ENCODE measurements around the gene PRR5L.

The PRR5L gene

DNA sequence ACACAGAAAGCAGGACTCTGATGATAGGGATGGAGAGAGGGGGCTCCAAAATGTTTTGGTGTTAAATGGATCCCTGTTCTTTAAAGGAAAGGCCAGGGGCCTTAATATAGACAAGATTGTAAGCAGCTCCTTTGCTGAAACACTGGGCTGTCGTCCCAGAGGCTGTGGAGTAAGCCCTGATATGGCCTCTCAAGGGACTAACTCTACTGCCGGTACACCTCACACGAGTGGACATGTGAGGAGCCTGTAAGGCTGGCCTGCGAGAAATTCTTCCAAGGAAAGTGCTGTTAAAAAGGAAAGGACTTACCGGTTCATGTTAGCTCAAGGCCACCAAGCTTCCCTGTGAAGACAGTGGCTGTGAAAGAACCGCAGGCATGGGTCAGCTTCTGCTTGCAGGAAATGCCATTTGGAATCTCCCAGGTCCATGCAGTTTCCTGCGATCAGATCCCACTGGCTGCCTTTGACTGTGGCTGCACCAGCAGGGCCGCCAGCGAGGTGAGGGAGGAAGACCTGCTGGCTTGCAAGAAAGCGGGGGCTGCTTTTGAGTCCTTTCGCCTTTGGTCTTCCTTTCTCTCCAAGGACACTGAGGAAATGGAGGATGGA lies 106.6 kb downstream of the PRR5L start:
- DNase-seq (ENCODE audit: low spot score) = no peak

DNA sequence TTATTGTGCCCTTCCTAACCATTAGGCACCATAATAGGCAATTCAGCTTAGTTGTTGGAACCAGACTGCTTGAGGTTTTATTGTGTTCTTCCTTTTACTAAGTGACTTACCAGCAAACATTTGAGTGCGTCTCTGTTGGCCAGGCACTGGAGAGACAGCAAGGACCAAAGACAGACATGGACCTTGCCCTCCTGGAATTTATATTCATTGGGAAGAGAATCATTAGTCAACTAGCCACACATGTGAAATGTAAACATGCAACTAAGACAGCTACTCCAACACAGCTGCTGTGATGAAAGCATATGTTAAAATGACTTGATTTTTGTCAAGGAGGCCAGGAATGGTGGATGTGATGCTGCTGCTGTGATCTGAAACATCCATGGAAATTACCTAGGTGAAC lies 107.6 kb downstream of the PRR5L start:
- DNase-seq (ENCODE audit: low spot score) = no peak

DNA sequence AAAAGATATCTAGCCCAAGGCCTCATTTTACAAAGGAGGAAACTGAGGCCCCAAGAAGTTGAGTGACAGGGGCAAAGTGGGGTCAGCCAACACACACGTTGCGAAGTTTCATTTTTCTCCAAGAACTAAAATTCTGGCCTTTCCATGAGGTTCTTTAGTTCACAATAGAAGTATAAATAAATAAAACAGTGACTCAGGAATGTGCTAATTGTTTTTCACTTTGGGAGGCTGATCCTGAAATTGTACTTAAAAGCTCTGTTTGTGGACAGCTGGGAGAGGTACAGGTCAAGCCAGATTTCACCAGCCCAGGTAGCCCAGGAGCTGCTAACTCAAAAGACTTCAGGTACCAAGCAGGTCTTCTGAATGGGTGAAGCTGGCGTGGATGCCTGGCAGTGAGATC lies 108.7 kb downstream of the PRR5L start:
- no peak for DNase-seq (ENCODE audit: low spot score)

DNA sequence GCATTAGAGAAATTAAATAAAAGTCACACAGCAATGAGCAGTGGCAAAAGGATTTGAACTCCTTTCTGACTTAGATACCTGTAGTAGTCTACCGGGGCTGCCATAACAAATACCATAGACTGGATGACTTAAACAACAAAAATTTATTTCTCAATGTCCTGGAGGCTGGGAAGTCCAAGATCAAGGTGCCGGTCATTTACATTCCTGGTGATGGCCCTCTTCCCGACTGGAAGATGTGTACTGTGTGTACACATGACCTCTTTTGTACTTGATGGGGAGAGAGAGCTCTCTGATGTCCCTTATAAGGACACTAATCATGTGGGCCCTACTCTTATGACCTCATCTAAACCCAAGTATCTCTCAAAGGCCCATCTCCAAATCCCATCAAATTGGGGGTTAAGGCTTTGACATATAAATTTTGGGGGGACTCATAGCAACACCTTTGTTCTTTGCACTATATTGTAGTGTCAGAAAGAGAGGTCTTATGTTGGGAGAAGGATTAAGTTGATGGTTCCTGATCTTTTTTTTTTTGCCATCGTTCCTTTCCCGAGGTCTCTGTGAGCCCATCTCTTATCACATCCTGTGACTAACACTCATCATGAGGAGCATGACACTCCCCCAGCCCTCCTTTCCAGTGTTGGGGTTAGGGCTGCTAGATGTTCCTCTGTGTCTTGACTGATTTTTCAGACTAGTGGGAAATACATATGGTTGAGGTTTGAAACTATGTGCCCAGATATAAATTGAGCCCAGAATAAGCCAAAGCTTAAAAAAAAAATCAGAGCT lies 109.7 kb downstream of the PRR5L start:
- DNase-seq (ENCODE audit: low spot score) = no peak

DNA sequence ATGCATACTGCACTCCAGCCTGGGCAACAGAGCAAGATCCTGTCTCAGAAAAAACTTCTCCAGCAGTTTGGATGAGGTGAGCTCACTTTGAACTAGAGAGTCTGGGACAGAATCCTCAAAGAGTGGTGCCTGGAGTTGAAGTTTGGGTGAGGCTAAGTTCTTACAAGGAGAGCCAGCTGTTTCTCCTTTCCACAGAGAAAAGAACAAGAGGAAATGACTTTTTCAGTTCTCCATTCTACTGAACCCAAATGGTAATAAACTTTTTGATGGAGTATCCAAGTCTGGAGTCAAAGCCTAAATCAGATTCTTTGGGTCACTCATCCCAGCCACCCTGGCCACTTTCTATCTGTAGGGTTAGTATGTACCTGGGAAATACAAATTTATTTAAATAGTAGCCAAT lies 111.3 kb downstream of the PRR5L start:
- no peak for DNase-seq (ENCODE audit: low spot score)

DNA sequence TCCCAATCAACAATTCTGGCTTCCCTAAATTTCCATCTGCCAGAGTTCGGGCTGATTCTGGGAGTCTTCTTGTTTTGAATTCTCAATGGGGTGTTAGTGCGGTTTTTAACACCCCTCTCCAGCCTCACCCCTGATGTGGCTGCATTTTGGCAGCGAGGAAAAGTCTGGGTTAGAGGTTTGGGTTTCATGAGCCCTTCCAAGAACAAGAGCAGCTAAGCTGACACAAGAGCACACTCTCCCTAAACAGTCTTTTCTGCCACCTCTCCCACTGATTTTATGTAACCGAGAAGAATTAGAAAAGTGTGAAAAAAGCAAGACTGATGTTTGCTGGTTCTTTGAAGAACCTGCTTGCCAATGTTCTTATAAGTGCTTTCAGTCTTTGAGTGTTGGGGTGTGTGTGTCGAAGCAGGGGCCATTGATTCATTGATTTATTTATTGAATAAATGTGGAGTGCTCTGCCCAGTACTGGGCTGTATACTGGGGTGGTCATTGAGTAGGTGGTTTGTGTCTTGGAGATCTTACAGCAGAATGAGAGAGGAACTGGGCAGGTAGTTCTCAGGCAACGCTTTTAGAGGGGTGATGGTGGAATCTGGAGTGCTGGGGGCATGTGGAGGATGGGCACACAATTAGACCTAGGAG lies 112.5 kb downstream of the PRR5L start:
- no peak for DNase-seq (ENCODE audit: low spot score)

DNA sequence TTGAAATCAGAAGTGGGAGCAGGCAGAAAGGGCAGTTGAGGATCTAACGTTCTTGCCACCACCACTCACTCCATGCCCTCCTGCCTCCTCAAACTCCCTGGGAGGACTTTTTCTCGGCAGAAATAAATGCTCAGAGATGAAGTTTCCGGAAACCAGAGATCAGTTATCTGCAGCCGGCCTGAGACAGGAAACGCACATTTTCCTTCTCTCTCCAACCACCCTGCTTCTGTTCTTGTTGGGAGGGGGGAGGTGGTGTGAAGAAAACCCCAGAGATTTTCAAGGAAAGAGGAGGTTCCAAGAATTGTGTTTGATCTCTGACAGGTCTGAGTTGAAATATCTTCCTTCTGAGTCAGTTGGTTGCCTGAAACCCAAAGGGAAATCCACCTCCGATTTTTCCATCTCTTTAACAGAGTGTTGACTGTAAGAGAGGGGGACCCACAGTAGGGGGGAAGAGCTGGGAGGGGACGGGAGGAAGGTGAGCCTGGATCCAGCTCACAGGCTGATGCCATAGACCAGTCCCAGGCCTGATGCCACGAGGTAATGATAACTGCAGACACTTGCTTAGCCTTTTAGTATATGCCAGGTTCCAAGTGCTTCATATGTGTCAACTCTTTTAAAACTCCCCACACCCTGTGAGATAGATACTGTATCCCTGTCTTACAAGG lies 113.2 kb downstream of the PRR5L start:
- no peak for DNase-seq (ENCODE audit: low spot score)

DNA sequence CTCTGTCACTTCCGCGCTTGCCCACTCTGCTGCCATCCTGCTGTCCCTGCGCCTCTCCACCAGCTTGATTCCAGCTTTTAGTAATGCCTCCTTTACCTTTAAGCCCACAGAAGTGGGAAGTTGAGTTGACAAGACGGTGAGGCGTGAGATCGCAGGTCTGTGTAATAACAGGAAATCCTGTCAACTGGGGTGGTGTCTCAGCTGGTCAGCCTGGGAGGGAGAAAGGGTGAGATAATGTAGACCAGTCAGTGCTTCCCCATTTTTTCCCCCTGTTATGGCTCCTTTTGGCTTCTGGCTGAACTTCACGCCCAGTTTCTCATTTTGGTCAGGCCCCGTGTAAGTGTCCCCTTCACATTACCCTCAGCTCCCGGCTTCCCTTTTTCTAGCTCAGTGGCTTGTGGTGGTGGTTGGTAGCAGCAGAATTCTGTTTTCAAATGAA lies 115.1 kb downstream of the PRR5L start:
- DNase-seq (ENCODE audit: low spot score) = no peak

DNA sequence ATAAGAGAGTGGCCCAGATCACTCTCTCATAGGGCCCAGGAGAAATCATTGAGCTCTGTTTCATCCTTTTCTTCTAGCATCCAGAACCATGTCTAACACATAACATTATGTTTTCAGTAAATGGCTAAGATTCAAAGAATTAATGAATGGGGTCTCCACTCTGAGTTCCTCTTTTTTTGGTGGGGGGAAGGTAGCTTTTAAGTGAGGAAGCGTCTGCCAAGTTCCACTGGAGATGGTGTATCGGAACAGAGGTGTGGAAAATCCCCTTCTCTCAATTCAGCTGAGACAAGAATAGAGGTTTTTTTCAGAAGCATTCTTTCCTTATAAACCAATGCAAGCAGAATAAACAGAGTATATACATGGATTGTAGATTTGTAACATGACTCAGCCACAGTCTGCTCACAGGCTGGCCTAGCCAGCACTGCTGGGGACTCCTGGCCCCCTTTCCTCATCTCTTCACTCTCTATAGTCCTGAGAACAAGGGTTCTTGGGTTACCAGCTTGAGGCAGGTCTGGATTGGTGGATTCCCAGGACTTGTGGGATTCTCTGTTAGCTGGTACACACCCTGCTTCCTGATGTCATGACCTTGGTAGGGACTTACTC lies 116.8 kb downstream of the PRR5L start:
- DNase-seq (ENCODE audit: low spot score) = peak; percentile 52

DNA sequence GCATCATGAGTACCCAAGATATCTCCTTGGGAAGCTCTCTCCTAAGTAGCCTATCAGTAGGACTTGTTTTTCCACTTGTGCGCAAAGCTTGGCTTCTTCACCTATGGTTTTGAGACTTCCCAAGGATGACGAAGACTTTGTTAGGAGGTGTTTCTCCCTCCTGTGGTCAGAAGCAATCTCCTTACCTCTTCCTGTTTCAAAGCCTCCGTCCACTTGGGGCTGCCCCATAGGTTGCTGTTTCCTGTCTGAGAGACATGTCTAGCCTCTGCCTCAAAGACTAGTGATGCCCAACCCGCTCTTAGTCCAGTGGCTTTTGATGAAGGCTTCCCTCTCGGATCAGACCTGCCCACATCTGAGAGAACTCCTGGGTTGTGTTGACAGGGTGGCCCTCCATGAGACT lies 121.1 kb downstream of the PRR5L start:
- no peak for DNase-seq (ENCODE audit: low spot score)

DNA sequence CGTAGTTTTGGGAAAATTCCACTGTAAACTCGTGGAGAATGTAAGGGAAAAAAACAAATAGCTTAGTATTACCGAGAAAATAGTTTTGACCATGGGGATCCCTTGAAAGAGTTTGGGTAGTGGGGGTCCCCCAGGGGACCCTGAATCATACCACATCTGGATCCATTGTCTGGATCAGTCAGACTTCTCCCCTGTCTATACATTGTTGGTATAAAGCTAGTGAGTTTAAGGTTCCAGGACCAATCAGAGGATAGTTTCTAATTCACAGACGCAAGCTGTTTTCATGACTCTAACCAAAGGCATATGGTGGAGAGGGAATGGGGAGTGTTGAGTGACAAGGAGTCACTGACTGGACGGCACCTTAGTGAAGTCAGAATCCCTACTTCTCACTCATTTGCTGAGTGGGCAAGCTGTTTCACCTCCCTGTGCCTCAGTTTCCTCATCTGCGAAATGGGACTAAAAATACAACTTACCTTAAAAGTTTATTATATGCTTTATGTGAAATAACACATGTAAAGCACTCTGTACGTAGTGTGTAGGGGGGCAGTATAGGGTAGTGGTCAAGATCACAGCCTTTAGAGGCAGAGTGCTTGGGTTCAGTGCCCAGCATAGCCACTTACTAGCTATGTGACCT lies 123.8 kb downstream of the PRR5L start:
- no peak for DNase-seq (ENCODE audit: low spot score)

DNA sequence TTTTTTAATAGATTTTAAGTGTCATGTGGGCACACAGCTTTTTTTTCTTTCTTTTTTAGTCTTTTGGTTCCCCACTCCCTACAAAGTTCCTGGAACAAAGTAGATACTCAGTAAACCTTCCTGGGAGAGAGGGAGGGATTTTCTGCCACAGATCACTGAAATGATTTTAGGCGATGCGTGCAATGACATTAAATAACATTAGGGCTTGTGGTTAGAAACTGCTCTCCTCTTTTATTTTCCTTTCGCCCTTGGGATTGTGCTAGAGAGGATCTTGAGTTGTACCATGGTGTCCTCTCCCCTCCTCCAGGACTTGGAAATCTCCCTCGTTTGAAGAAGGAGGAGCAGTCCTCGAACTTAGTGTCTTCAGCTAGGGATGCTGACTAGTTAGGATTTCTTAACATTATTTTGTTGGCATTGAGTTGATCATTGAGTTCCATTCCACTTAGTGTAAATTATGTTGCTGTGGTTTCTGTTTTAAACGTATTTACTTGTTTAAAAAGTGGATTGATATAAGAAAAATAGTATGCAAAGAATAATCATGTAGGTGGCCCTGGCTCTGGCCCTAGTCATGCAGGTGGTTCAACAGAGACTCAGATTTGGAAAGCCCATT lies 125.6 kb downstream of the PRR5L start:
- no peak for DNase-seq (ENCODE audit: low spot score)

DNA sequence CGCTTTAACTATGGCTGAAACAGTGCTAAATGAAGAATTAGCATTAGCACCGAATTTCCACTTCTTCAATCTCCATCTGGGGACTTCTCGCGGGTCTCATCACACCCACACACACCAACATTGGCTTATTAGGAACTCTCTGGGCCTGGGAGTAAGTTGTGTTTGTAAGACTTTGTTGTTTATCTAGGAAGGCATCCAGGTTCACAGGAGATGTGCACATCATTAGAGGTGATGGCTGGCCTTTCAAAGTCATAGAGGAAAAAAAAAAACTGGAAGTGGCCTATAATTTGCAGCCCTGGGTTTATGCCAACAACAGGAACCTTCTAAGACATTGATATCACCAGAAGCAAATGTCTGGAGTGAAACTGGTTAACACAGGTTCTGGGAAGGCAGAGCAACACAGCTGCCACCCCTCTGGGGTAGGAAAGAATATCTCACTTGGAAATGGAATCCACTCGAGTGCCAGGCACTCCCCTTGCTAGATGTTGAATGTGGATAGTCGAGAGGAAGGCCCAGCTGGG lies 129.5 kb downstream of the PRR5L start:
- no peak for DNase-seq (ENCODE audit: low spot score)

DNA sequence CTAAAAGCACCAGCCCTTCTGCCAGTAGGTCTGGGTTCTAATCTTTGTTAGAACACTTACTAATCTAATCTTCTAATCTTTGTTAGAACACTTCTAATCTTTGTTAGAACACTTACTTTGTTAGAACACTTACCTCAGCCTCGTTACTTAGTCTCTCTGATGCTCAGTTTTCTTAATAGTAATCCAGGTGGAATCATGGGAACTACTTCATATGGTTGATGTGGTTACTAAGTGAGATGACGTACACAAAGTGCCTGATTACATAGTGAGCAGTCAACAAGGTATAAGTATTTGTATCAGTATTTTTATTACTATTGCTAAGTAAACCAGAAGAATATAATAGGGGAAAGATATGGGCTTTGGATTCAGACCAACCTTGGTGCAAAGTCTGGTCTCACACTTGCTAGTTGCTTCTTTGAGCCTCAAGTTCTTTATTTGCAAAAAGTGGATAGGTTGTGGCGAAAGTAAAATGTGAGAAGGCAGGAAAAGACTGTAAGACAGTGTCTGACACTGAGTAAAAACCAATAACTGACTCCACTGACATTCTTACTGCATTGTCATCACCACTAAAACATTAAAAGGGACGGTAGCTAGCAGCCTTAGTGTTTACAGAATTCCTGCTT lies 130.2 kb downstream of the PRR5L start:
- no peak for DNase-seq (ENCODE audit: low spot score)

DNA sequence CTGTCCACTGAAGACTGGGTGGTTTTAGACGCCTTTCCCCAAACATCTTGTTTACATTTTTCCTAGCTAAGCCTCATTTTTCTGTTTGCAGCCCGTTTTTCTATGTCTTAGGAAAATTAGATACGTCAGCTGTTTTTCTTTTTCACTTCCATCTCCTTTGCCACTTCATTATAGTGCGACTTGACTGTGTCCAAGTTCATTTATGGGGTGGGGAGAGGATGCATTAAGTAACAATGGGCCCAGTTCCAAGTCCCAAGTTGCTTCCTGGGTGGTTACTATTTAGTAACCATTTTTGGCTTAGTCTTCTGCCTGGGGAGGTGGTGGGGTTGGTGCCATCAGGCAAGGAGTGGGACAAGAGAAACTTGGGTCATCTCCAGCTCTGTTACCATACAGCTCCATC lies 131.0 kb downstream of the PRR5L start:
- DNase-seq (ENCODE audit: low spot score) = no peak

DNA sequence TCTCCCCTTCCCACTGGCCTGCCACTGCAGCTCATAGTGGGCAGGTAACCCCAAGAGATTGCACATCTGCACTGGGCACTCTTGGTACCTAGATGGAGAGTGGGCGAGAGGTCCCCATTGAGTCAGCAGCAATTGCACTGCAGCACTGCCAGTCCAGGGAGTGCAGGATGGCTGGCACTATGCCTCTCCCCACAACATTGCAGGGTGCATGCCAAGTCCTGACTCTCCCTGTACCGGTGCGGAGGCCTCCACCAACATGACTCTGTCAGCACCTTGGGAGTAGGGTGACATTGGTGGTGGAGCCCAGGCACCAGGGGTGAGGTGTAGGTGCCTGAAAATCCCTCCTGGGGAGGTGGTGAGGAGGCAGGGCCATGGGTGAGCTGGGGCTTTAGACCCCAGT lies 131.8 kb downstream of the PRR5L start:
- no peak for DNase-seq (ENCODE audit: low spot score)

DNA sequence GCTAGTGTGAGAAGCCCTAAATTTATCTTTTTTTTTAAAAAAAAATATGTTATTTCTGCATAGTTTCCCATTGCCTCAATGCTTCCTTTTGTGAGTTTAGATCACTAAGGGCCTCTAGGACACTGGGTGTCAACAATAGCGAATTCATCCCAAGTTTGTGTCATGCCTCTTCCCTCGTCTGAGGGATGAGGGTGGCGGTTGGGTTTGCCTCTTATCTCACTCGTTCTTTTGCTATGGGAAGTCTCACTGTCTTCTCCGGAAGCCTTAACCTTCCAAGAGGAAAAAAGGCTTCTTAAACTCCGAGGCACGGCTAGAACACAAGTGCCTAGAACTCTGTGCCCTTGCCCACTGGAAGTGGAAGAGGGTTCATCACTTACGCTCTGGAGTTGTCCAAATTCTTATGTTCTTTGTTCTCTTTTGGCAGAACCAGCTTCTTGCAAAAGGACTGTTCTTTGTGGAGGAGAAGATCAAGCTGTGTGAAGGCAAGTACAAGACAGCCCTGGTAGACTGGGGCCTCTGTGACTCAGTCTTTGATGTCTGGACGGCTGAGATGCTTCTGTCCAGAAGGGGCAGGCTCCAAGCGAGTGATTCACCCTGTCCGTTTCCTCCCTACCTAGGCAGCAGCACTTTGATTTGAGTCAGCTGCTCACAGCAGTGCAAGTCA lies 135.5 kb downstream of the PRR5L start:
- DNase-seq (ENCODE audit: low spot score) = peak; percentile 91

DNA sequence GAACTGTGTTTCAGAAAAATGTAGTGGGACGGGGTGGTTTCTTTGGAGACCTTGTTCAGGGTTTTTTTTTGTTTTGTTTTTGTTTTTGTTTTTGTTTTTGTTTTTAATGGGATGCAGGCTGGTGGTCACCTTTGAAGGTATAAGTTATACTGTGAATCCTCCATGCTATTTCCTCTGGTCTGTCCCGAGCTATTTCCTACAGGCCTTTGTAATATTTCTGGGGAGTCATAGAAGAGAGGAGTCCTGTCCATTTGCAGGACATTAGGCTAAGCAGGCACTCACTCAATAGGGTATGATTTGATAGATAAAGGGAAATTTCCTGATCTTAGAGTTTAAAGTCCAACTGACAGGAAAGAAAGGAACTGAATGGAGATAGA lies 136.0 kb downstream of the PRR5L start:
- no peak for DNase-seq (ENCODE audit: low spot score)

DNA sequence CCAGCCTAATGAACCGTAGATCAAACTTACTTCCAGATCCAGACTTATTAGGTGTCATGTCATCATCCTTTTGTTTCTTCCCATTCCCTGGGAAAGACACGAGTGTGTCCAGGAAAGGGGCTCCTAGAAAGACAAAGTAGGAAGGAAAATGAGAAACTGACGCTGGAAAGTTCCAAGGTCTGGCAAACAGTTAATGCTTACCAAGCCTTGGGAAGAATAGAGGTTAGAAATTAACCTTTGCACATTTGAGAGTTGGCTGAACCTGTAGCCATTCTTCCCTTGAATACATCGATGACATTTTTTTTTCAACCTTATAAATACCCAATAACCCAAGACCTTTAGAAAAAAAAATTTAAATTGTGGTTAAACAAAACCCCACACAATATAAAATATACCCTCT lies 136.7 kb downstream of the PRR5L start:
- DNase-seq (ENCODE audit: low spot score) = no peak

DNA sequence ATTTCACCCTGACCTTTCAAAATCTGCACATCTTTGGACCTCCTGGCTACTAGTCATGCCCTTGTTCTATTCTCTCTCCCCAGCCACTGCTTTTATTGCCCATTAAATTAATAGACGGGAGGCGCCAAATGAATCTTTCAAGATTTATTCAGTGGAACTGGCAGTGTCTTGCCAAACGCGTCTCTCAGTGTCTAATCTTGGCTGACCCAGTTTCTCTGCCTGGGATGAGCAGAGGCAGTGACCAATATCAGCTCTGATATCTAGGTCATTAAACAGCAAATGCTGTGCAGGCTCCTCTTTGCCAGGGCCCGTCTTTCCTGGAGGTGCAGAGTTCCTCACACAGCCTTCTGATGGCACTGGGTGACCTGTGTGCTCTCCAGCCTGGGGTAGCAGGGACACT lies 140.0 kb downstream of the PRR5L start:
- no peak for DNase-seq (ENCODE audit: low spot score)
